KMS-11 (cell line): ENCODE results near the gene SLC9A9.

Source experiments
- H2AFZ ChIP-seq: fragments of 200-600 bp; sonication (generic); 2 replicates; pipeline ENCODE4 v1.6.1; 2016; ENCODE audit warnings: antibody characterized with exemption, mixed run types, low read depth
- H3K27ac ChIP-seq: fragments of 200-600 bp; sonication (generic); 2 replicates; pipeline ENCODE4 v1.6.1; 2016; ENCODE audit warnings: mild to moderate bottlenecking, mixed run types
- H3K27me3 ChIP-seq: fragments of 200-600 bp; sonication (generic); 2 replicates; pipeline ENCODE4 v1.6.1; 2017; ENCODE audit warnings: mild to moderate bottlenecking, low read depth, mixed run types, moderate library complexity; ENCODE audit not compliant: insufficient read depth
- H3K36me3 ChIP-seq: fragments of 200-600 bp; sonication (generic); 2 replicates; pipeline ENCODE4 v1.6.1; 2017; ENCODE audit warnings: mild to moderate bottlenecking, mixed run types; ENCODE audit not compliant: insufficient read depth
- H3K4me1 ChIP-seq: fragments of 200-600 bp; sonication (generic); 2 replicates; pipeline ENCODE4 v1.6.1; 2016; ENCODE audit warnings: mild to moderate bottlenecking, low read depth, mixed run types; ENCODE audit not compliant: poor library complexity, severe bottlenecking
- H3K4me2 ChIP-seq: fragments of 200-600 bp; sonication (generic); 2 replicates; pipeline ENCODE4 v1.7.0; 2016; ENCODE audit warnings: mild to moderate bottlenecking, mixed run types
- H3K4me3 ChIP-seq: fragments of 200-600 bp; sonication (generic); IDR thresholded peaks from 2 replicates; pipeline ENCODE4 v1.6.1; 2017; ENCODE audit warnings: low read depth, low read length, mixed read lengths; ENCODE audit not compliant: insufficient read depth
- H3K79me2 ChIP-seq: fragments of 200-600 bp; sonication (generic); 2 replicates; pipeline ENCODE4 v1.6.1; 2016; ENCODE audit warnings: low read depth, mixed run types; ENCODE audit not compliant: insufficient read depth
- H3K9ac ChIP-seq: fragments of 200-600 bp; sonication (generic); 2 replicates; pipeline ENCODE4 v1.6.1; 2016; ENCODE audit warnings: mild to moderate bottlenecking, mixed run types
- H4K20me1 ChIP-seq: fragments of 200-600 bp; sonication (generic); 2 replicates; pipeline ENCODE4 v1.6.1; 2016; ENCODE audit warnings: mild to moderate bottlenecking, mixed run types; ENCODE audit not compliant: insufficient read depth
- TF ChIP-seq, protein P1 (sequence below): fragments of 200-600 bp; sonication (generic); conservative IDR thresholded peaks from 2 replicates; pipeline ENCODE4 v1.6.1; 2017; ENCODE audit warnings: low read depth, mild to moderate bottlenecking, antibody characterized with exemption, low read length, moderate library complexity, mixed read lengths

SLC9A9 gene

DNA sequence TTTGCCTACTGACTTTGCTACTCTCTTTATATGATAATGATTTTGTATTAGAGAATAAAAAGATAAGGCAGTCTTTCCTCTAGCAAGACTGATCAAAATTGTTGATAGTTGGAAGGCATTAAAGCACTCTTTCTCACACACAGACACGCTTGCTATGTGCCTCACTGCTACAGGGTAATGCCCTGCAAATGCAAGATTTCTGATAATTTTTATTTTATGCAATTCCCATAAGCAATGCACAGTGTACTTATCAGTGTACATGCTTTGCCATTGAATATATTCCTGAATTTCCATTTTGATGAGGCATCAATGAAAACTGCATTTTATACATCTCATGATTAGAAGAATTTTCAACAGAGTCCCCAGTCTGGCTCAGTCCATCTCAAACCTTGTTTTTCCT, 465.5 kb downstream of the SLC9A9 start:
- H3K4me1 ChIP-seq: no peaks in the 10 kb centered on the region
- H3K4me3 ChIP-seq: no peak overlapping the region
- no peaks in the 10 kb centered on the region for H3K36me3 ChIP-seq
- no peak overlapping the region for H3K4me2 ChIP-seq
- H2AFZ ChIP-seq: no peak overlapping the region
- TF ChIP-seq, protein P1, sequence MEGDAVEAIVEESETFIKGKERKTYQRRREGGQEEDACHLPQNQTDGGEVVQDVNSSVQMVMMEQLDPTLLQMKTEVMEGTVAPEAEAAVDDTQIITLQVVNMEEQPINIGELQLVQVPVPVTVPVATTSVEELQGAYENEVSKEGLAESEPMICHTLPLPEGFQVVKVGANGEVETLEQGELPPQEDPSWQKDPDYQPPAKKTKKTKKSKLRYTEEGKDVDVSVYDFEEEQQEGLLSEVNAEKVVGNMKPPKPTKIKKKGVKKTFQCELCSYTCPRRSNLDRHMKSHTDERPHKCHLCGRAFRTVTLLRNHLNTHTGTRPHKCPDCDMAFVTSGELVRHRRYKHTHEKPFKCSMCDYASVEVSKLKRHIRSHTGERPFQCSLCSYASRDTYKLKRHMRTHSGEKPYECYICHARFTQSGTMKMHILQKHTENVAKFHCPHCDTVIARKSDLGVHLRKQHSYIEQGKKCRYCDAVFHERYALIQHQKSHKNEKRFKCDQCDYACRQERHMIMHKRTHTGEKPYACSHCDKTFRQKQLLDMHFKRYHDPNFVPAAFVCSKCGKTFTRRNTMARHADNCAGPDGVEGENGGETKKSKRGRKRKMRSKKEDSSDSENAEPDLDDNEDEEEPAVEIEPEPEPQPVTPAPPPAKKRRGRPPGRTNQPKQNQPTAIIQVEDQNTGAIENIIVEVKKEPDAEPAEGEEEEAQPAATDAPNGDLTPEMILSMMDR: no peak
- no peak overlapping the region for H3K27ac ChIP-seq
- H3K79me2 ChIP-seq: no peaks in the 10 kb centered on the region
- H3K27me3 ChIP-seq: no peaks in the 10 kb centered on the region
- no peak overlapping the region for H3K9ac ChIP-seq
- H4K20me1 ChIP-seq: no peaks in the 10 kb centered on the region

DNA sequence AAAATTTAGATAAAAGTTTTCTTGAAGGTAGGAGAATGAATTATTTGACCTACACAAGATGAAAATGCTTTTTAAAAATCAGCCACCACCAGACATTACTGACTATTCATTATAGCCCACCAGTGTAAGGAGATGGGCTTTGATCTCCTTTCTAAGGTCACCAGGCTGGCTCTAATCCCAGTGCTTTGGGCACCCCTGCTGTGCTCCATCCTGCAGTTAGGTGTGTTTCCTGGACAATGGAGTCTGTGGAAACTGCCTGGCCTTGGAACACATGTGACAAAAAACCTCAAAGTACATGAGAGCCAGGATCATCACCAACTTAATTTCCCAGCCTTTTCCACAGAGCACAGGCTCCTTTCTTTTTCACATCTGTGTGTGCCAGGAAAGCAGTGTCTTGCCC, 467.8 kb downstream of the SLC9A9 start:
- H3K79me2 ChIP-seq: no peaks in the 10 kb centered on the region
- no peaks in the 10 kb centered on the region for H3K36me3 ChIP-seq
- H3K4me1 ChIP-seq: no peaks in the 10 kb centered on the region
- H3K4me2 ChIP-seq: no peak overlapping the region
- H3K27ac ChIP-seq: no peak overlapping the region
- no peaks in the 10 kb centered on the region for H4K20me1 ChIP-seq
- no peak overlapping the region for H2AFZ ChIP-seq
- TF ChIP-seq, protein P1: no peak
- no peak overlapping the region for H3K9ac ChIP-seq
- no peak overlapping the region for H3K4me3 ChIP-seq
- H3K27me3 ChIP-seq: no peaks in the 10 kb centered on the region

DNA sequence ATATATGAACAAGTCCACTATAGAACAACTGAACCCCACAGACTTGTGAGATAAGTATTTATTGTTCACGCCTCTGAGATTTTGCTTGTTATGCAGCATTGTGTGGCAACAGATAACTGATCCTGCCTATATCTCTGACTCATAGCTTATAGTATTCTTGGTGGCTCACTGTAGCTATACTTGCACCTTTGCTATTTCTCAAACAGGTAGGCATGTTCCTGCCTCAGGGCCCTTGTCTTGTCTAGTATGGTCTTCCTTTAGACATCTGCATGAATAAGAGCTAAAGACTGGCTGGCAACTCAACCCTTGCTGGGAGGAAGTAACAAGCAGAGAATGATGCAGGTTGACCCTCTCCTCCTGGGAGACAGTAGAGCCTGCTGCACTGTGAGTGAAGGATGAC, 472.6 kb downstream of the SLC9A9 start:
- Histone ChIP-seq H3K36me3 (no peaks in the 10 kb centered on the region), H3K4me1 (no peaks in the 10 kb centered on the region), H3K27me3 (no peaks in the 10 kb centered on the region), H3K79me2 (no peaks in the 10 kb centered on the region), H3K4me3 (no peak overlapping the region), H3K4me2 (no peak overlapping the region), H3K27ac (no peak overlapping the region), H4K20me1 (no peaks in the 10 kb centered on the region), H3K9ac (no peak overlapping the region), H2AFZ (no peak overlapping the region)
- TF ChIP-seq, protein P1: no peak

DNA sequence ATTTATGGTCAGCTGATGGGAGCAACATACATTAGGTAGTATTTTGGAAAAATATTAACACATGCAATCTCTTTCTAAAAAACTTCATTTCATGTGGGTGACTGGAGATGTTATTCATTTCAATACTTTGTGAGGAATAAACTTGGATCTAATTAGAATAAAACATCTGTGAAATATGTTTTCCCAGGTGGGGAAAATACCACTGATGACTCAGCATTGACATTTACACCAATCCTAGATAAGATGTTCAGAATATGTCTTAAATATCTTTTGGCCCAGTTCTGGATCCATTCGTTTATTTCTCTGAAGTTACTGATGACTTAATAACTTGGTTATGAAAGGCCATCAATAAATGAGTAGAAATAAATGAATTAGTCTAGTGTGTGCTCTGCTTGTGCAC, 481.1 kb downstream of the SLC9A9 start:
- no peak overlapping the region for H3K9ac ChIP-seq
- no peak overlapping the region for H3K4me2 ChIP-seq
- H3K4me3 ChIP-seq: no peak overlapping the region
- H3K36me3 ChIP-seq: no peaks in the 10 kb centered on the region
- peaks cover 19% of the 10 kb centered on the region for H3K4me1 ChIP-seq
- H3K79me2 ChIP-seq: no peaks in the 10 kb centered on the region
- H2AFZ ChIP-seq: no peak overlapping the region
- H4K20me1 ChIP-seq: no peaks in the 10 kb centered on the region
- no peaks in the 10 kb centered on the region for H3K27me3 ChIP-seq
- H3K27ac ChIP-seq: no peak overlapping the region
- TF ChIP-seq, protein P1: no peak
